ENCODE results near the gene C11orf68.

Gene C11orf68

DNA sequence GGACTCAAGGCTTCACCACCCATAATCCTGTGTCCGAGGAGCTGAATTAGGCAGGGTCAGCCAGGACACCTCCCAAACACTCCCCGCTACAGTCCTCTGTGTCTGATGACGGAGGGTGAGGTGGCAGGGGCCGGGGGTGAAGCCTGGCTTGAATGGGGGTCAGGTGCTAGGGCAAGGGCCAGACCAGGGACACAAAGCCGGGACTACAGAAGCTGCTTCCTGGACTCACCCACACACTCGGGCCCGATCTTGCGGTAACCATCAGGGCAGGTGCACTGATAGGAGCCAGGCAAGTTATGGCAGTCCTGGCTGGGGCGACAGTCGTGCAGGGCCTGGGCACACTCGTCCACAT lies 48.6 kb downstream of the C11orf68 start:
- no peak for DNase-seq

- no peak for DNase-seq
These were observed 49.1 kb downstream of the C11orf68 start for GRCh38 chr11:65869643-65870306.

DNA sequence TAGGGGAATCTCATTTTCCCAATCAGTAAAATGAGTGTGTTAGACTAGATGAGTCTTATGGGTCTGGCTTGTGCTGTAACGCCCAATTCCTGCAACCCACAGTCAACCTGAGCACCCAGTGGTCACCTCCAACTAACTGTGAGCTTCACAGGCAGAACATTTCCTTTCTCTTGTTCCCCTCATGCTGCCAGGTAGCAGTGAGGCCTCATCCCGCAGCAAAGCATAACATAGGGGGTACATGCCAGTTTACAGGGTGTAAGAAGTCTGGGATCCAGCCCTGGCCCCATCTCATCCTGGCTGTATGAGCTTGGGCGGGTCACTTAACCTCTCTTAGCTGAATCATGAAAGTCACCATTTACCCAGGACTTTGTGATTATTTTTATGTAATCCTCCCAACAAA lies 50.0 kb downstream of the C11orf68 start:
- DNase-seq, result no peak

DNA sequence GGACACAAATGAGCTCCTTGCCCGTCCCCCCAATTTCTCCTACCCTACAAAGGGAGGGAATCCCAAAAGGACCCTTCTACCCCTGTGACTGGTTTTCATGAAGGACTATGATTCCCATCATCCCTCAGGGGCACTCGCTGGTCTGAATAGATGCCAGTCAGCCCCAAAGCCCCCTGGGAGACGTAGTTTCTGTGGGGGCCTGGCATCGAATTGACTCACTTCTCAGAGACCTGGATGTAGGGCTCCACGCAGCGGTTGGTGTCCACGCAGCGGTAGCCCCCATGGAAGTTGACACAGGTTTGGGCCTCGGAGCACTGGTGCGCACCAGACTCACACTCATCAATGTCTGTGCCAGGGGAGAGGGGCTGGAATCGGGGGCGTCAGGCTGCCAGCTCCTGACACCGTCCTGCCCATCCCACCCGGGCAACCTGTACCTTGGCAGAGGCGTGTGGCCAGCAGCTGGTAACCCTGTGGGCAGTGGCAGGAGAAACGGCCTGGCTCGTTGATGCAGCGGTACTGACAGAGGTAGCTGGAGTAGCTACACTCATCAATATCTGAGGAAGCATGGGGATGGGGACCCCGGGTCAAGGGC lies 50.7 kb downstream of the C11orf68 start:
- DNase-seq, result peak; percentile 20

GRCh38 chr11:65867284-65868071 lies 51.4 kb downstream of the C11orf68 start:
- no peak for DNase-seq

Data from stimulated activated naive CD4-positive, alpha-beta T cell treated with Interleukin-2 at 50 U/mL for 16 hours (primary cell).